Endothelial cell of umbilical vein (primary cell): ENCODE results near the gene CHSY1.

Experiments
- CTCF ChIP-seq, 2 donors: IDR thresholded peaks; 1 replicate in 1 of 2; 2 replicates in 1 of 2; pipeline ENCODE4 v1.5.1; 2011; ENCODE audit warnings: low read length in 2 of 2, mild to moderate bottlenecking in 2 of 2, moderate library complexity in 2 of 2, control low read depth in 1 of 2, inconsistent platforms in 1 of 2, low read depth in 1 of 2; ENCODE audit not compliant: insufficient read depth in 1 of 2; ENCODE audit errors: extremely low read depth in 1 of 2
- GATA2 ChIP-seq: IDR thresholded peaks from 2 replicates; pipeline ENCODE4 v1.7.0; 2011; ENCODE audit warnings: low read depth, mild to moderate bottlenecking, moderate library complexity, mixed read lengths, low read length; ENCODE audit not compliant: insufficient read length, insufficient read depth
- MAX ChIP-seq: IDR thresholded peaks from 2 replicates; pipeline ENCODE4 v1.6.1; 2011; ENCODE audit not compliant: insufficient read depth, insufficient read length

- TF ChIP-seq GATA2 = no peak
- TF ChIP-seq CTCF (IDR thresholded peaks at IDR 0.05; ENCODE audit: extremely low read depth in 1 of 2, insufficient read depth in 1 of 2, low read depth in 1 of 2, low read length in 2 of 2) = no peak
- no peak for TF ChIP-seq MAX
Measured at GRCh38 chr15:101137312-101137940, 114.4 kb downstream of the CHSY1 start.
